Heart left ventricle (tissue), 13 donors: ENCODE data around the gene CDH5.

ENCODE experiments used
- POLR2A ChIP-seq, 2 donors: fragments of 450-650 bp; IDR thresholded peaks; one replicate each; pipeline ENCODE4 v1.6.1; 2017; ENCODE audit warnings: antibody characterized with exemption in 2 of 2, mild to moderate bottlenecking in 2 of 2, moderate library complexity in 2 of 2
- TF ChIP-seq, protein P1 (sequence below), 12 donors: fragments of 200-600 bp; sonication (generic) in 4 of 12; IDR thresholded peaks; one replicate each; pipeline versions ENCODE4 v1.5.0 to v1.8.0; 2018 to 2022; ENCODE audit warnings: antibody characterized with exemption in 12 of 12, mild to moderate bottlenecking in 5 of 12
- donor health status: ischemic (EF 13 %, LVEDD 7.1; RV severe dilation, severe dysfunction).
- donor health status: DM: no; HTN: yes; CAD: no.
- donor health status: DM: no; HTN: no; CAD: no.
- donor health status: ischemic (EF 25% LVEDD 6.9; RV normal size, moderate dysfunction).
- donor health status: ischemic (EF 25% LVEDD 5.7; RV mildly dilated, moderate dysfunction).
- donor health status: ischemic (EF 35%, LVEDD 5.7; RV mildly dilated, moderate dysfunction).
- donor health status: nonischemic (EF 11% LVEDD 7.7; RV severe dilation, severe dysfunction).
- donor health status: DM: yes; HTN: yes; CAD: no.
- donor health status: PGD.
- donor health status: ischemic (EF 29% LVEDD 5.4; RV normal size, mild dysfunction).
- donor health status: nonischemic (EF 23%, LVEDD 6.1; RV moderate dilation, normal function).

DNA sequence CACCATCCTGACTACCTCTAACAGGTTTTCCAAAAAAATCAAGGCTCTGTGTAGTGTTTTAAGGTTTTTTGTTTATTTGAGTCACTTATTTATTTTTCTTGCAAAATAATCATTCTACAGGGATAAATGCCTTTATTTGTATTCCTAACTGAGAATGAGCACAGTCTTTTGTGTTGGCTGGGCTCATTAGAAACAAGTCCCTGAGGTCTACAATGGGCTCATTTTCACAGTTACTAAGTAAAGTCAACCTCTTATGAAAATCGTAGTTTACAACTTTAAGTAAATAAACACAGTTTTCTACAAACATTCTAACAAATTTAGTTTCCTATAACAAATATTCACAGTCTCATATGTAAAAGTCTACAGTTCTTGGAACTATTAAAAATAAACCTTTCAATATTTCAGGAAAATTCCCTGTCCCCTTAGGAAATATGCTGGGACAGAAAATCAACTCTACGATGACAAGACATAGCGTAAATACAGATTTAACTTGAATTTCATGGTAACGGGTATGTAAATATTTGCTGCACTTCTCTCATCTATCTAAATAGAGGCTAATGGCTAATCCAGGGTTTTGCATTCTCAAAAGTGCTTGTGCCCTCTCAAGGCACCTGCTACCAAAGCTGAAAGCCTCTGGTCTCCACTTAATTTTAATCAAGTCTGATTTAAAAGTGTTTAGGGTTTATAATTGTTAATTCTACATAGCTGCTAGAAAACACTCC, 31.5 kb upstream of the CDH5 start:
- no peak for TF ChIP-seq POLR2A (IDR thresholded peaks at IDR 0.05)
- TF ChIP-seq, protein P1, sequence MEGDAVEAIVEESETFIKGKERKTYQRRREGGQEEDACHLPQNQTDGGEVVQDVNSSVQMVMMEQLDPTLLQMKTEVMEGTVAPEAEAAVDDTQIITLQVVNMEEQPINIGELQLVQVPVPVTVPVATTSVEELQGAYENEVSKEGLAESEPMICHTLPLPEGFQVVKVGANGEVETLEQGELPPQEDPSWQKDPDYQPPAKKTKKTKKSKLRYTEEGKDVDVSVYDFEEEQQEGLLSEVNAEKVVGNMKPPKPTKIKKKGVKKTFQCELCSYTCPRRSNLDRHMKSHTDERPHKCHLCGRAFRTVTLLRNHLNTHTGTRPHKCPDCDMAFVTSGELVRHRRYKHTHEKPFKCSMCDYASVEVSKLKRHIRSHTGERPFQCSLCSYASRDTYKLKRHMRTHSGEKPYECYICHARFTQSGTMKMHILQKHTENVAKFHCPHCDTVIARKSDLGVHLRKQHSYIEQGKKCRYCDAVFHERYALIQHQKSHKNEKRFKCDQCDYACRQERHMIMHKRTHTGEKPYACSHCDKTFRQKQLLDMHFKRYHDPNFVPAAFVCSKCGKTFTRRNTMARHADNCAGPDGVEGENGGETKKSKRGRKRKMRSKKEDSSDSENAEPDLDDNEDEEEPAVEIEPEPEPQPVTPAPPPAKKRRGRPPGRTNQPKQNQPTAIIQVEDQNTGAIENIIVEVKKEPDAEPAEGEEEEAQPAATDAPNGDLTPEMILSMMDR (IDR thresholded peaks at IDR 0.05), result no peak
